PFSK-1 (cell line): ENCODE measurements around the gene SMTNL1.

Source experiments
- FOXP2 ChIP-seq: optimal IDR thresholded peaks from 2 replicates; pipeline ENCODE3; 2011; ENCODE audit warnings: borderline replicate concordance, control low read depth, inconsistent platforms; ENCODE audit not compliant: insufficient read depth; ENCODE audit errors: extremely low read length, extremely low read depth
- POLR2AphosphoS5 ChIP-seq: IDR thresholded peaks from 2 replicates; pipeline ENCODE4 v1.6.1; 2012; ENCODE audit warnings: low read depth, mild to moderate bottlenecking, control low read depth, low read length, moderate library complexity
- REST ChIP-seq, 2 experiments: IDR thresholded peaks; 2 replicates each; pipeline versions ENCODE4 v1.6.1 to v1.8.0; 2011 to 2012; ENCODE audit warnings: low read depth in 2 of 2, low read length in 2 of 2, control low read depth in 1 of 2, inconsistent platforms in 1 of 2, mild to moderate bottlenecking in 1 of 2, moderate library complexity in 1 of 2; ENCODE audit not compliant: insufficient read depth in 1 of 2
- SIN3A ChIP-seq: IDR thresholded peaks from 2 replicates; pipeline ENCODE4 v1.6.1; 2012; ENCODE audit warnings: mild to moderate bottlenecking, low read length, moderate library complexity, borderline replicate concordance; ENCODE audit not compliant: insufficient read depth
- TAF1 ChIP-seq: IDR thresholded peaks from 2 replicates; pipeline ENCODE4 v1.6.1; 2012; ENCODE audit warnings: low read length, control low read depth, borderline replicate concordance; ENCODE audit not compliant: insufficient read depth

Gene SMTNL1

GRCh38 chr11:57499413-57499982, 37.9 kb upstream of the SMTNL1 start:
- peak; percentile 62; the same call in 1 of the 2 replicates for TF ChIP-seq POLR2AphosphoS5
- no peak for TF ChIP-seq REST (IDR thresholded peaks at IDR 0.05; ENCODE audit: insufficient read depth in 1 of 2, low read depth in 2 of 2, low read length in 2 of 2)
- TF ChIP-seq FOXP2 = peak; percentile 70
- 0 out of 2 replicates have a peak, but pooled peaks have one; percentile 45 for TF ChIP-seq TAF1
- 0 out of 2 replicates have a peak, but pooled peaks have one; percentile 58 for TF ChIP-seq SIN3A

- TF ChIP-seq POLR2AphosphoS5 (no peak; the same call in 1 of the 2 replicates), REST (IDR thresholded peaks at IDR 0.05; ENCODE audit: insufficient read depth in 1 of 2, low read depth in 2 of 2, low read length in 2 of 2) (no peak), SIN3A (no peak), TAF1 (no peak)
Measured at GRCh38 chr11:57499983-57500461, 37.4 kb upstream of the SMTNL1 start.

GRCh38 chr11:57500515-57500914, 36.9 kb upstream of the SMTNL1 start:
- TF ChIP-seq REST (IDR thresholded peaks at IDR 0.05; ENCODE audit: insufficient read depth in 1 of 2, low read depth in 2 of 2, low read length in 2 of 2) = no peak
- no peak for TF ChIP-seq TAF1
- no peak for TF ChIP-seq SIN3A

GRCh38 chr11:57500926-57501325, 36.5 kb upstream of the SMTNL1 start:
- no peak for TF ChIP-seq SIN3A

- TF ChIP-seq TAF1 = no peak
- TF ChIP-seq SIN3A = no peak
- TF ChIP-seq POLR2AphosphoS5 = no peak
- TF ChIP-seq REST (IDR thresholded peaks at IDR 0.05; ENCODE audit: insufficient read depth in 1 of 2, low read depth in 2 of 2, low read length in 2 of 2) = no peak
- TF ChIP-seq FOXP2 = no peak
Measured at GRCh38 chr11:57501953-57502352, 35.4 kb upstream of the SMTNL1 start.
